ENCODE data around the gene EPG5. TPM values are rescaled to one million over a fixed set of nuclear protein-coding genes. Genes with fewer than 3 reads are reported as not detected.
"Not testable (repeated sequence)": the region's sequence is repeated elsewhere in the genome, so short reads cannot be mapped to it uniquely, and the experiment has no call there.

The EPG5 gene
- total RNA-seq, 2 experiments from 2014 or later, result 23.1 to 23.9 TPM

DNA sequence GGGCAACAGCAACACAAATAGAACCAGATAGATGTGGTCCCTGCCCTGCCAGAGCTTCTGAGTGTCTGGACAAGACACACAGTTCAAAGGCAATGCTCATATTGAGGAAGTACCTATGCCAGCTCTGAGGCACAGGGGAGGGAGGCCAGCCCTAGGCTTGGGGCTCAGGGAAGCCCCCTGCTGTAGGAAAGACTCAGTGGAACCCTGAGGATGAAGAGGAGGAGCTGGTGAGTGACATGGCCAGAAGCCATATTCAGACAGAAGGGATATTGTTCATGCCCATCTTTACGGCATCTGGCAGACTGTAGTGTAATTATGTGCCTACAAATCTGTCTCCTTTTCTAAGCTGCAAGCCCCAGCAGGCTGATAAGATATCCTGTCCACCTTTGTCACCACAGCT, 132.8 kb downstream of the EPG5 start:
- Mint-ChIP-seq H3K4me3 (no peak overlapping the region), H3K27ac (no peak overlapping the region), H3K27me3 (ENCODE audit: low read depth) (peaks cover 41% of the 10 kb centered on the region), H3K4me1 (ENCODE audit: low read depth) (peaks cover 10% of the 10 kb centered on the region), H3K9me3 (ENCODE audit: insufficient read depth) (no peaks in the 10 kb centered on the region), H3K36me3 (ENCODE audit: low read depth) (no peaks in the 10 kb centered on the region)
- ChIA-PET CTCF (interaction anchor here (1.3 to 1.9 kb wide), 2 partner anchors 168 to 170 kb away, joined by 3 to 7 read pairs; no protein-coding TSS in a partner anchor), POLR2A (interaction anchor here (0.6 kb wide), 1 partner anchor 66 kb away, joined by 3 read pairs; no protein-coding TSS in a partner anchor)
- DNase-seq, result no peak
- no peak for ATAC-seq

DNA sequence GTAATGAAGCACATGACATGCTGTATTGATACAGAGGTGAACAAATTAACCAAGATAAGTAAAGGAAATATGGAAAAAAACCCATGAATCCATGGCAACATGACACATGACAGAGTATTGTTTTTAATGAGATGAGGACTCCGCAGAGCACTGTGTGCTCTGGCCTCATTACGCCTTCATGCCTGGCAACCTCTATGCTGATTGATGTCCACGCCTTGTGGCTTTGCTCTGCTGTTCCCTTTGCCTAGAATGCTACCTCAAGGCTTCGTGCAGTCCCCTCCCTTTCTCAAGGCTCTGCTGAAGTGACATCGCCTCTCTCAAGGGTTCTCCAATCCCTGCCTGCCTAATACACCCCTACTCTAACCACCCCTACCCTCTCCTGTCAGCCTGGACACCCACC, 133.3 kb downstream of the EPG5 start:
- H3K4me1 Mint-ChIP-seq (ENCODE audit: low read depth), result peaks cover 10% of the 10 kb centered on the region
- H3K27me3 Mint-ChIP-seq (ENCODE audit: low read depth), result peaks cover 38% of the 10 kb centered on the region
- POLR2A ChIA-PET, result no interaction called here
- DNase-seq, result no peak
- ATAC-seq, result no peak
- CTCF ChIA-PET, result interaction anchor here (1.9 kb wide), 1 partner anchor 168 kb away, joined by 7 read pairs; no protein-coding TSS in a partner anchor
- no peak overlapping the region for H3K27ac Mint-ChIP-seq
- no peaks in the 10 kb centered on the region for H3K36me3 Mint-ChIP-seq (ENCODE audit: low read depth)
- no peaks in the 10 kb centered on the region for H3K9me3 Mint-ChIP-seq (ENCODE audit: insufficient read depth)
- H3K4me3 Mint-ChIP-seq, result no peak overlapping the region

DNA sequence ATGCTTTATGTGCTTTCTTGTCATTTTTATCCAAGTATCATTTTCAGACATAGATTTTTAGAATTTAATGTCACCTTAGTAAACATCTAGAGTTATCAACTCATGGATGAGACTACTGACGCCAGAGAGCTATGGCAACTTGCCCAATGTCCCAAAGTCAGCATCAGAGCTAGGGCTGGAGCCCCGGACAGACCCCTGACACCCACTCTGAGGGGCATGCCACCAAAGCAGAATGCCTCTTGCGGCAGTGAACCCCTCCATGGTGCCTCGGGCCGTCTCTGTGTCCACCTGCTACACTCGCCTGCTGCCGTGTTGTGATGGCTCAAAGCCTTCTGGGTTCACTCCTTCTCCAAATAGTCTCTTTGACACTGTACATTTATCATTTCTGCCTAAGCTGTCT, 136.2 kb downstream of the EPG5 start:
- POLR2A ChIA-PET, result no interaction called here
- Mint-ChIP-seq H3K9me3 (ENCODE audit: insufficient read depth) (no peaks in the 10 kb centered on the region), H3K4me3 (no peak overlapping the region), H3K27ac (no peak overlapping the region), H3K27me3 (ENCODE audit: low read depth) (peaks cover 21% of the 10 kb centered on the region), H3K36me3 (ENCODE audit: low read depth) (no peaks in the 10 kb centered on the region), H3K4me1 (ENCODE audit: low read depth) (peaks cover 22% of the 10 kb centered on the region)
- CTCF ChIA-PET, result interaction anchor here (0.7 to 1.1 kb wide), 5 partner anchors 21 to 159 kb away, joined by 3 to 7 read pairs (median 3); no protein-coding TSS in a partner anchor
- ATAC-seq, result no peak
- no peak for DNase-seq

DNA sequence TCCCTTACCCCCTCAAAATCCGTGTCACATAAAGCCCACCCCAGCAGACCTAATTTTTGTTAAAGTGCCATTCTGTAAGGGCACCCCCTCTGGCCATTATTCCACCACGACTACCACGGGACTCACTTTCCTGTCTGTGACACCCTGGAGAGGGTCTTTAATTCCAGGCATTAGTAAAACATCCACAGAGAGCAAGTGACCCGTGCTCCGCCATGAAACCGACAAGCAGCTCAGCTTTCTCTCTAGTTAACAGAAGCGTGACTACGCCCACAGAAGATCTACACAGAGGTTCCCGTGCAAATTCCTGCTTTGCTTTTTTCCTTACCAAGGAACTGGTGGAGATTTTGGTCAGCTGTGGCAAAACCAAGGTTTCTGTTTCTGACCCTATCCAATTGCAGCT, 137.3 kb downstream of the EPG5 start:
- ATAC-seq (no peak), DNase-seq (no peak)
- H3K27ac Mint-ChIP-seq, result no peak overlapping the region
- peaks cover 32% of the 10 kb centered on the region for H3K4me1 Mint-ChIP-seq (ENCODE audit: low read depth)
- H3K27me3 Mint-ChIP-seq (ENCODE audit: low read depth), result peaks cover 12% of the 10 kb centered on the region
- H3K36me3 Mint-ChIP-seq (ENCODE audit: low read depth), result no peaks in the 10 kb centered on the region
- POLR2A ChIA-PET, result no interaction called here
- CTCF ChIA-PET, result no interaction called here
- H3K9me3 Mint-ChIP-seq (ENCODE audit: insufficient read depth), result no peaks in the 10 kb centered on the region
- H3K4me3 Mint-ChIP-seq, result no peak overlapping the region

DNA sequence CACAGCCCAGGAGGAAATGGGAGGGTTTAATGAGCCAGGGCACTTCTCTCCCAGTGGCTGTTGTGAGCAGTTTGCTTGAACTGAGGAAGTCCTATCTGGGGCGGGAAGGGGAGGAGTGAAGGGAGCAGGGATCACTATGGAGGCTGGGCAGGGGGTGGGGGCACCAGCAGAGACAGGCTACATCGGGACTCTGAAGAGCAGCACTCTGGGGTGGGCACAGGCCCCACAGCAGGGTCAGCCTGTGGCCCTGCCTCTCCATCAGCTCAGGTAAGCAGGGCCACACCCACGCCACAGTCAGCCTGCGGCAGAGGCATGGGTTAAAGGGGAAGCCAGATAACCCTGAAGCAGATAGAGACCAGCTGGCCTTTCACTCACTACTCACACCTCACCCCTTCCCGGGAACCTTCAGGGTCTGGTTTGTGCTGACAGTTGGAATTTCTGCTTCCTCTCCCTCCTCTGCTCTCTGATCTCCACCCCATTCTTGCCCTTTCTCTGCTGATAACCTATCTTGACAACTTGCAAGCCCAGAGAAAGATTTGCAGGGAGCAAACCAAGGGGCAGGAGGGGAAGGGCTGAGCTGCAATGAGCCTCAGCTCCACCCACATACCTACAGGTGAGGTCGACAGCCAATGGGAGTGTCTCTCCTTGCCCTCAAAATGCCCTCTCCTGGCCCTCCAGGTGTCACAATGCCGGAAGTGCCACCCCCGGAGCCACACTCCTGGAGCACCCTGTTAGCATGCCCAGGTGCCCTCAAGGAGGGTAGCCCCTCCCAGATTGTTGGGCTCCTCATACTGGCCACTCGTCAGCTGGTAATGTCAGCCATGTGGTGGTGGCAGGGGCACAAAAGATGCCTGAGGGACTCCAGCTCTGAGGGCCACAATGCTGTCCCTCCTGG, 138.0 kb downstream of the EPG5 start:
- no peak overlapping the region for H3K27ac Mint-ChIP-seq
- peaks cover 8% of the 10 kb centered on the region for H3K27me3 Mint-ChIP-seq (ENCODE audit: low read depth)
- H3K4me1 Mint-ChIP-seq (ENCODE audit: low read depth), result peaks cover 38% of the 10 kb centered on the region
- ChIA-PET CTCF (no interaction called here), POLR2A (no interaction called here)
- no peak for ATAC-seq
- no peak for DNase-seq
- no peaks in the 10 kb centered on the region for H3K9me3 Mint-ChIP-seq (ENCODE audit: insufficient read depth)
- no peak overlapping the region for H3K4me3 Mint-ChIP-seq
- no peaks in the 10 kb centered on the region for H3K36me3 Mint-ChIP-seq (ENCODE audit: low read depth)

DNA sequence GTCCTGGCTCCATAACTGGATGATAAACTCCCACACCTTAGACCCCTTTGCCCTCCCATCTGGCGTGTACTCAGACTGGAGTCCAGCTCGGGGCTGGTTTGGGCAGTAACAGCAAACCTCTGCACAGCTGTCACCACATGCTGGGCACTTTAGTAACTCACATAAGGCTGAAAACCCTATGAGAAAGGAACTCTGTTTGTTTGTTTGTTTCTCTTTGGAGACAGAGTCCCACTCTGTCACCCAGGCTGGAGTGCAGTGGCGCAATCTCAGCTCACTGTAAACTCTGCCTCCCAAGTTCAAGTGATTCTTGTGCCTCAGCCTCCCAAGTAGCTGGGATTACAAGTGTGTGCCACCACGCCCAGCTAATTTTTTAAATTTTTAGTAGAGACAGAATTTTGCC, 140.4 kb downstream of the EPG5 start:
- H3K9me3 Mint-ChIP-seq (ENCODE audit: insufficient read depth); ATAC-seq; CTCF ChIA-PET; H3K36me3 Mint-ChIP-seq (ENCODE audit: low read depth); H3K4me3 Mint-ChIP-seq; POLR2A ChIA-PET; DNase-seq; H3K27ac Mint-ChIP-seq: not testable (repeated sequence)
- H3K27me3 Mint-ChIP-seq (ENCODE audit: low read depth), result peaks cover 15% of the 10 kb centered on the region
- H3K4me1 Mint-ChIP-seq (ENCODE audit: low read depth), result peaks cover 38% of the 10 kb centered on the region

DNA sequence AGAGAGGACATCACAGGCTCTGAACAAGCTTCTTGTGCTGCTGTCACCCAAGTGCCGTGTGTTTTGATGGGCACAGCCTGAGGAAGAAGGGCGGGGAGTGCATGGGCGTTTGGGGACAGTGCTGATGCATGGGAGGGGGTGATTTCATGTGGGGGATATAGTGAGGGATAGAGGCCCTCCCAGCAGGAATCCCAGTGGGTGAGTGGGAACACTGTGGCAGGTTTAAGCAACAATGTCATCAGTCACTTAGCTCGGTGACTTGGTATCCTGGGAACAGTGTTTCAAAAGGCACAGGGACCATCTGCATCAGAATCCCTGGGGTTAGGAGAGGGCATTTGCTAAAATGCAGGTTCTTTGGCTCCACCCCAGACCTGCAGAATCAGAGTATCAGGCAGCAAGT, 141.0 kb downstream of the EPG5 start:
- peak overlapping the region; percentile 55 for H3K27ac Mint-ChIP-seq
- H3K9me3 Mint-ChIP-seq (ENCODE audit: insufficient read depth), result no peaks in the 10 kb centered on the region

DNA sequence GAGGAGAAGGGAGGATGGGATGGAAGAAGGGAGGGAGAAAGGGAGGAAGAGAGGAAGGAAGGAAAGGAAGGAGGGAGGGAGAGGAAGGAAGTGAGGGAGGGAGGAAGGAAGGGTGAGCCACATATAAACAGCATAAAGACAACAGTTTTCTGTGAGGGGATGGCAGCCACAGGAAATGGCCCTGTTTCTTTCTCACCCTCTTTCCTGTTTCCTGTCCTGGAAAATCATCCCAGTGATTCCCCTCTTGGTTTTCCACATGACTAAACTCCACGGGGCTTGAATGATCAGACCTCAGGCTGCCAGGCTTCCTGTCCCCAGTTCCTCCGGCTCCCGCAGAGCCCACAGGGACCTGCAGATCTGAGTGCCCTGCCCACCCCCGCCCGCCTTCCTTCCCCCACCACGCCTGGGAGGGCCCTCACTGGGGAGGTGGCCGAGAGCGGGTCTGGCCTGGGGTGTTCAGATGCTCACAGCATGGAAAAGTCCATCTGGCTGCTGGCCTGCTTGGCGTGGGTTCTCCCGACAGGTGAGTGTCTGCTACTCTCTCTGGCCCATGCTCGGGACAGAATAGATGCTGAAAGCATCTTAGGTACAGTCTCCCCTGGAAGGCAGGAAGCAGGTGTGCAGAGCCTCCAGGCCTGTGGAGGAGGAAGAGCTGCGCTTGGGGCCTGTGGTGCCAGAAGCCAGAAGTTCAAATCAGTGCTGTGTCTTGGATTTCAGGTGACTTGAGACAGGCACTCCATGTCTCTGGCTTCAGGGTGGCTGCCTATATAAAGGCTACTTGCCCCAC, 141.7 kb downstream of the EPG5 start, which contains the start of gene SIGLEC15:
TSS of gene SIGLEC15 (plus strand) at position 418 of the 787 bp plus-strand sequence. CDS start at position 472, 54 bp downstream.
- H3K9me3 Mint-ChIP-seq (ENCODE audit: insufficient read depth), result no peaks in the 10 kb centered on the region
- ATAC-seq, result peak; percentile 42
- ChIA-PET CTCF (no interaction called here), POLR2A (interaction anchor here (0.6 kb wide), 1 partner anchor 117 kb away, joined by 3 read pairs; no protein-coding TSS in a partner anchor)
- no peak within 1 kb of the TSS for H3K4me3 Mint-ChIP-seq
- H3K4me1 Mint-ChIP-seq (ENCODE audit: low read depth), result peaks cover 38% of the 10 kb centered on the region
- H3K27me3 Mint-ChIP-seq (ENCODE audit: low read depth), result peaks cover 26% of the 10 kb centered on the region
- H3K36me3 Mint-ChIP-seq (ENCODE audit: low read depth), result no peaks in the 10 kb centered on the region
- H3K27ac Mint-ChIP-seq, result peak within 1 kb of the TSS; percentile 62
- no peak for DNase-seq

More for the DNA sequence above, 141.0 kb downstream of the EPG5 start:
- CTCF ChIA-PET, result no interaction called here
- POLR2A ChIA-PET, result interaction anchor here (0.6 kb wide), 1 partner anchor 116 kb away, joined by 3 read pairs; no protein-coding TSS in a partner anchor
- H3K4me3 Mint-ChIP-seq, result no peak overlapping the region
- no peak for ATAC-seq
- no peak for DNase-seq
- peaks cover 20% of the 10 kb centered on the region for H3K27me3 Mint-ChIP-seq (ENCODE audit: low read depth)
- no peaks in the 10 kb centered on the region for H3K36me3 Mint-ChIP-seq (ENCODE audit: low read depth)
- peaks cover 38% of the 10 kb centered on the region for H3K4me1 Mint-ChIP-seq (ENCODE audit: low read depth)

DNA sequence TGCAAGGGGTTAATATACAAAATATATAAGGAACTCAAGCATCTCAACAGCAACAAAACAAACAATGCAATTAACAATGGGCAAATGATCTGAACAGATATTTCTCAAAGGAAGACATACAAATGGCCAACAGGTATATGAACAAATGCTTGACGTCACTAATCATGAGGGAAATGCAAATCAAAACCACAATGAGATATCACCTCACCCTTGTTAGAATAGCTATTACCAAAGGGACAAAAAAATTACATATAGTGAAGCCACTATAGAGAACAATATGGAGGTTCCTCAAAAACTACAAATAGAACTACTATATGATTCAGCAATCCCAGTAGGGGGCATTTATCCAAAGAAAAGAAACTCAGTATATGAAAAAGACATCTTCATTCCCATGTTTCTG, 145.4 kb downstream of the EPG5 start:
- Mint-ChIP-seq H3K27me3 (ENCODE audit: low read depth) (peaks cover 27% of the 10 kb centered on the region), H3K27ac (no peak overlapping the region), H3K4me1 (ENCODE audit: low read depth) (peaks cover 19% of the 10 kb centered on the region), H3K9me3 (ENCODE audit: insufficient read depth) (peaks cover 3% of the 10 kb centered on the region), H3K36me3 (ENCODE audit: low read depth) (no peaks in the 10 kb centered on the region), H3K4me3 (no peak overlapping the region)
- ChIA-PET CTCF (interaction anchor here (0.7 to 1.6 kb wide), 2 partner anchors 13 to 18 kb away, joined by 3 read pairs; no protein-coding TSS in a partner anchor), POLR2A (no interaction called here)
- no peak for DNase-seq
- ATAC-seq, result no peak

DNA sequence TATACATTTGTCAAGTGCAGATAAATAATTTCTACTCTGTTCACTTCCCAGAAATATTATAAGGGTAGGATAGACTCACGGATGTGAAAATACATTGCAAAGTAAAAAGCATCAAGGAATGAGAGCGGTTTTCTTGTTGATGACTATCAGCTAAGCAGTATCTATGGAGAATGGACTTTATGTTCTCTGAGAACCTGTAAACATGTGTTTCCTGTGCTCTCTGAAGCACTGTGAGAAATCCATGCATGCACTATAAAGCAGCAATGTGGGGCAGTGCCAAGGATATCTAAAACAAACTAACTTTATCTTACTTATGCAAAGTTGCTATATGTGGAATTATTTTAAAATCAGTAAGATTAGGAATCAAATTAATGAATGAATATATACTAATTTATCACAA, 146.1 kb downstream of the EPG5 start:
- H3K4me3 Mint-ChIP-seq, result no peak overlapping the region
- H3K27me3 Mint-ChIP-seq (ENCODE audit: low read depth), result peaks cover 26% of the 10 kb centered on the region
- DNase-seq (no peak), ATAC-seq (no peak)
- ChIA-PET CTCF (no interaction called here), POLR2A (interaction anchor here (0.5 kb wide), 1 partner anchor 49 kb away, joined by 4 read pairs; no protein-coding TSS in a partner anchor)
- H3K4me1 Mint-ChIP-seq (ENCODE audit: low read depth), result peaks cover 17% of the 10 kb centered on the region
- no peaks in the 10 kb centered on the region for H3K36me3 Mint-ChIP-seq (ENCODE audit: low read depth)
- H3K27ac Mint-ChIP-seq, result no peak overlapping the region
- H3K9me3 Mint-ChIP-seq (ENCODE audit: insufficient read depth), result peaks cover 3% of the 10 kb centered on the region

DNA sequence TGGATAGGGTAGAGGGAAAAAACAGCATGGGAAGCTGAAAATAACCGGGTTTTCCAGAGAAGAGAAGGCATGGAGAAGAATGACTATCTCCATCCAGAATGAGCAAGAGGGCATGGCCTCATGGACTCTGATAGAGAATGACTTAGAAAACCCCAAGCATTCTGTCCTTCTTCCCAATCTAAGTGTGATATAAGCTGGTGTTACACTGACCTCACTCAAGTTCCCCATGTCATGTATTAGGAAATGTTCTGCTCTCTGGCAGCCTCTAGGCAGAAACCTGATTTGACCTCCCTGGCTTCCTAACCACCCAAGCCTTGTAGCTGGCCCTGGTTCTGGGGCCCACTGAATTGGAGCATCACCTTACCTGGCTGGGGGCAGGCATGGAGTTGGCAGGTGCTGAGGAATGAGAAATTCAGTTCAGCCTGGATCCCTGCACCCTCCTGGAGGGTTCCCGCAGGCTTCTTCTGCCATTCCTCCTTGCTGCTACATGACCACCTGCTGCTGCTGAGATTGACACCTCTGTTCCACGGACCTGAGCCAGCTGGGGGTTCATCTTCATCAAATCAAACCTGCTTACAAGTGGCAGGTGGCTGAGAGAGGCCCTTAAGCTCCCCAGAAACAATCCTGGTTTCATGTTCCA, 146.9 kb downstream of the EPG5 start:
- H3K36me3 Mint-ChIP-seq (ENCODE audit: low read depth), result no peaks in the 10 kb centered on the region
- peaks cover 30% of the 10 kb centered on the region for H3K27me3 Mint-ChIP-seq (ENCODE audit: low read depth)
- peaks cover 9% of the 10 kb centered on the region for H3K4me1 Mint-ChIP-seq (ENCODE audit: low read depth)
- DNase-seq, result no peak
- ChIA-PET CTCF (no interaction called here), POLR2A (interaction anchor here (0.5 kb wide), 1 partner anchor 50 kb away, joined by 4 read pairs; no protein-coding TSS in a partner anchor)
- ATAC-seq, result no peak
- H3K9me3 Mint-ChIP-seq (ENCODE audit: insufficient read depth), result peaks cover 3% of the 10 kb centered on the region
- no peak overlapping the region for H3K27ac Mint-ChIP-seq
- H3K4me3 Mint-ChIP-seq, result no peak overlapping the region
